Measurements from ENCODE around the gene G6PC1. TPM values are rescaled to one million over a fixed set of nuclear protein-coding genes. Genes with fewer than 3 reads are reported as not detected.
"Not testable (repeated sequence)": the region's sequence is repeated elsewhere in the genome, so short reads cannot be mapped to it uniquely, and the experiment has no call there.

The G6PC1 gene
- total RNA-seq (not detected), polyA plus RNA-seq (not detected)

DNA sequence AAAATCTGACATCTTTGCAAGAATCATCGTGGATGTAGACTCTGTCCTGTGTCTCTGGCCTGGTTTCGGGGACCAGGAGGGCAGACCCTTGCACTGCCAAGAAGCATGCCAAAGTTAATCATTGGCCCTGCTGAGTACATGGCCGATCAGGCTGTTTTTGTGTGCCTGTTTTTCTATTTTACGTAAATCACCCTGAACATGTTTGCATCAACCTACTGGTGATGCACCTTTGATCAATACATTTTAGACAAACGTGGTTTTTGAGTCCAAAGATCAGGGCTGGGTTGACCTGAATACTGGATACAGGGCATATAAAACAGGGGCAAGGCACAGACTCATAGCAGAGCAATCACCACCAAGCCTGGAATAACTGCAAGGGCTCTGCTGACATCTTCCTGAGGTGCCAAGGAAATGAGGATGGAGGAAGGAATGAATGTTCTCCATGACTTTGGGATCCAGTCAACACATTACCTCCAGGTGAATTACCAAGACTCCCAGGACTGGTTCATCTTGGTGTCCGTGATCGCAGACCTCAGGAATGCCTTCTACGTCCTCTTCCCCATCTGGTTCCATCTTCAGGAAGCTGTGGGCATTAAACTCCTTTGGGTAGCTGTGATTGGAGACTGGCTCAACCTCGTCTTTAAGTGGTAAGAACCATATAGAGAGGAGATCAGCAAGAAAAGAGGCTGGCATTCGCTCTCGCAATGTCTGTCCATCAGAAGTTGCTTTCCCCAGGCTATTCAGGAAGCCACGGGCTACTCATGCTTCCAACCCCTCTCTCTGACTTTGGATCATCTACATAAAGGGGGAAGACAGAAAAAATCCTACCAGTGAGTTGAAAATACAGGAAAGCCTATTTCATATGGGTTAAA, at the start of gene G6PC1:
Gene G6PC1 (plus strand): TSS at position 340 of the 872 bp plus-strand sequence. CDS start 78 bp downstream, at position 418.
- no peaks in the 10 kb centered on the region for H3K4me1 Mint-ChIP-seq
- no peaks in the 10 kb centered on the region for H3K36me3 Mint-ChIP-seq
- Histone ChIP-seq H3K4me1 (ENCODE audit: control insufficient read depth, insufficient read depth, low read length, poor library complexity, severe bottlenecking) (no peaks in the 10 kb centered on the region), H3K4me3 (ENCODE audit: low read depth, low read length) (no peak within 1 kb of the TSS), H3K27ac (ENCODE audit: insufficient read depth, low read length, poor library complexity, severe bottlenecking) (no peak within 1 kb of the TSS), H3K36me3 (ENCODE audit: control insufficient read depth, insufficient read depth, low read length) (no peaks in the 10 kb centered on the region), H3K9me3 (ENCODE audit: control insufficient read depth in 2 of 2, low read length in 2 of 2) (no peaks in the 10 kb centered on the region), H3K27me3 (ENCODE audit: control insufficient read depth, insufficient read depth, low read length) (no peaks in the 10 kb centered on the region)
- ATAC-seq (ENCODE audit: low read depth in 2 of 2) (no peak), DNase-seq (no peak)
- H3K27ac Mint-ChIP-seq = no peak within 1 kb of the TSS
- H3K4me3 Mint-ChIP-seq = no peak within 1 kb of the TSS
- H3K27me3 Mint-ChIP-seq = peaks cover 29% of the 10 kb centered on the region
- H3K9me3 Mint-ChIP-seq = no peaks in the 10 kb centered on the region

DNA sequence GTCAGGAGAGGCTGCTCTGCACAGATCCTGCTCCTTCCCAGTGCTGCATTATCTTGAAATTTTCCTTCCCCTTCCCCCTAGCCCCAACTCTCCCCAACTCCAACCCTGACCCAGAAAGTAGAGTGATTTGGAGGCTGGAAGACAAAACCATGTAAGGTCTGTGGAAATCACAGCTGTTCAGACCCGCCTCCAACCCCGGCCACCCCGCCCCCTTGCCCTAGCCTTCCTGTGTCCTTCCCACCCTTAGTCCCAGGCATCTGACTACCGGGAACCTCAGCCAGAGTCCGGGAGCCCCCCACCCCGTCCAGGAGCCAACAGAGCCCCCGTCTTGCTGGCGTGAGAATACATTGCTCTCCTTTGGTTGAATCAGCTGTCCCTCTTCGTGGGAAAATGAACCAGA, 49.6 kb upstream of the G6PC1 start, which contains the start of gene AOC3:
Gene AOC3 (plus strand): TSS at position 246 of the 400 bp plus-strand sequence. CDS start 145 bp downstream, at position 391.
- no peaks in the 10 kb centered on the region for H3K27me3 ChIP-seq (ENCODE audit: control insufficient read depth, insufficient read depth, low read length)
- Mint-ChIP-seq H3K27ac (peak within 1 kb of the TSS in 1 of 3 donors; percentile 46), H3K36me3 (no peaks in the 10 kb centered on the region), H3K27me3 (no peaks in the 10 kb centered on the region), H3K4me3 (no peak within 1 kb of the TSS), H3K9me3 (no peaks in the 10 kb centered on the region), H3K4me1 (no peaks in the 10 kb centered on the region)
- ATAC-seq (ENCODE audit: low read depth in 2 of 2) (no peak), DNase-seq (no peak)
- no peaks in the 10 kb centered on the region for H3K4me1 ChIP-seq (ENCODE audit: control insufficient read depth, insufficient read depth, low read length, poor library complexity, severe bottlenecking)
- no peak within 1 kb of the TSS for H3K4me3 ChIP-seq (ENCODE audit: low read depth, low read length)
- H3K27ac ChIP-seq (ENCODE audit: insufficient read depth, low read length, poor library complexity, severe bottlenecking) = peak within 1 kb of the TSS; percentile 14
- H3K36me3 ChIP-seq (ENCODE audit: control insufficient read depth, insufficient read depth, low read length) = no peaks in the 10 kb centered on the region
- no peaks in the 10 kb centered on the region for H3K9me3 ChIP-seq (ENCODE audit: control insufficient read depth in 2 of 2, low read length in 2 of 2)

DNA sequence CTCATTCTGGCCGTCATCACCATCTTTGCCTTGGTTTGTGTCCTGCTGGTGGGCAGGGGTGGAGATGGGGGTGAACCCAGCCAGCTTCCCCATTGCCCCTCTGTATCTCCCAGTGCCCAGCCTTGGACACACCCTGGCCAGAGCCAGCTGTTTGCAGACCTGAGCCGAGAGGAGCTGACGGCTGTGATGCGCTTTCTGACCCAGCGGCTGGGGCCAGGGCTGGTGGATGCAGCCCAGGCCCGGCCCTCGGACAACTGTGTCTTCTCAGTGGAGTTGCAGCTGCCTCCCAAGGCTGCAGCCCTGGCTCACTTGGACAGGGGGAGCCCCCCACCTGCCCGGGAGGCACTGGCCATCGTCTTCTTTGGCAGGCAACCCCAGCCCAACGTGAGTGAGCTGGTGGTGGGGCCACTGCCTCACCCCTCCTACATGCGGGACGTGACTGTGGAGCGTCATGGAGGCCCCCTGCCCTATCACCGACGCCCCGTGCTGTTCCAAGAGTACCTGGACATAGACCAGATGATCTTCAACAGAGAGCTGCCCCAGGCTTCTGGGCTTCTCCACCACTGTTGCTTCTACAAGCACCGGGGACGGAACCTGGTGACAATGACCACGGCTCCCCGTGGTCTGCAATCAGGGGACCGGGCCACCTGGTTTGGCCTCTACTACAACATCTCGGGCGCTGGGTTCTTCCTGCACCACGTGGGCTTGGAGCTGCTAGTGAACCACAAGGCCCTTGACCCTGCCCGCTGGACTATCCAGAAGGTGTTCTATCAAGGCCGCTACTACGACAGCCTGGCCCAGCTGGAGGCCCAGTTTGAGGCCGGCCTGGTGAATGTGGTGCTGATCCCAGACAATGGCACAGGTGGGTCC, 49.0 kb upstream of the G6PC1 start:
- H3K27ac Mint-ChIP-seq; H3K27me3 ChIP-seq (ENCODE audit: control insufficient read depth, insufficient read depth, low read length); H3K4me1 Mint-ChIP-seq; H3K36me3 Mint-ChIP-seq; DNase-seq; H3K4me3 ChIP-seq (ENCODE audit: low read depth, low read length); H3K4me1 ChIP-seq (ENCODE audit: control insufficient read depth, insufficient read depth, low read length, poor library complexity, severe bottlenecking); H3K9me3 ChIP-seq (ENCODE audit: control insufficient read depth in 2 of 2, low read length in 2 of 2); H3K27me3 Mint-ChIP-seq; H3K9me3 Mint-ChIP-seq; H3K4me3 Mint-ChIP-seq; H3K36me3 ChIP-seq (ENCODE audit: control insufficient read depth, insufficient read depth, low read length): not testable (repeated sequence)
- H3K27ac ChIP-seq (ENCODE audit: insufficient read depth, low read length, poor library complexity, severe bottlenecking) = peak overlapping the region; percentile 14
- peak in 1 of 2 donors; percentile 22 for ATAC-seq (ENCODE audit: low read depth in 2 of 2)

DNA sequence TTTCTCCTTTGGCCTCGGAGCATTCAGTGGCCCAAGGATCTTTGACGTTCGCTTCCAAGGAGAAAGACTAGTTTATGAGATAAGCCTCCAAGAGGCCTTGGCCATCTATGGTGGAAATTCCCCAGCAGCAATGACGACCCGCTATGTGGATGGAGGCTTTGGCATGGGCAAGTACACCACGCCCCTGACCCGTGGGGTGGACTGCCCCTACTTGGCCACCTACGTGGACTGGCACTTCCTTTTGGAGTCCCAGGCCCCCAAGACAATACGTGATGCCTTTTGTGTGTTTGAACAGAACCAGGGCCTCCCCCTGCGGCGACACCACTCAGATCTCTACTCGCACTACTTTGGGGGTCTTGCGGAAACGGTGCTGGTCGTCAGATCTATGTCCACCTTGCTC, 48.2 kb upstream of the G6PC1 start:
- DNase-seq (no peak), ATAC-seq (ENCODE audit: low read depth in 2 of 2) (no peak)
- Mint-ChIP-seq H3K4me1 (no peaks in the 10 kb centered on the region), H3K4me3 (no peak overlapping the region), H3K9me3 (peaks cover 0 to 1% (median 0%) of the 10 kb centered on the region in 7 donors), H3K27me3 (no peaks in the 10 kb centered on the region), H3K27ac (no peak overlapping the region), H3K36me3 (no peaks in the 10 kb centered on the region)
- Histone ChIP-seq H3K4me1 (ENCODE audit: control insufficient read depth, insufficient read depth, low read length, poor library complexity, severe bottlenecking) (no peaks in the 10 kb centered on the region), H3K27ac (ENCODE audit: insufficient read depth, low read length, poor library complexity, severe bottlenecking) (no peak overlapping the region), H3K36me3 (ENCODE audit: control insufficient read depth, insufficient read depth, low read length) (no peaks in the 10 kb centered on the region), H3K9me3 (ENCODE audit: control insufficient read depth in 2 of 2, low read length in 2 of 2) (no peaks in the 10 kb centered on the region), H3K4me3 (ENCODE audit: low read depth, low read length) (no peak overlapping the region), H3K27me3 (ENCODE audit: control insufficient read depth, insufficient read depth, low read length) (no peaks in the 10 kb centered on the region)

DNA sequence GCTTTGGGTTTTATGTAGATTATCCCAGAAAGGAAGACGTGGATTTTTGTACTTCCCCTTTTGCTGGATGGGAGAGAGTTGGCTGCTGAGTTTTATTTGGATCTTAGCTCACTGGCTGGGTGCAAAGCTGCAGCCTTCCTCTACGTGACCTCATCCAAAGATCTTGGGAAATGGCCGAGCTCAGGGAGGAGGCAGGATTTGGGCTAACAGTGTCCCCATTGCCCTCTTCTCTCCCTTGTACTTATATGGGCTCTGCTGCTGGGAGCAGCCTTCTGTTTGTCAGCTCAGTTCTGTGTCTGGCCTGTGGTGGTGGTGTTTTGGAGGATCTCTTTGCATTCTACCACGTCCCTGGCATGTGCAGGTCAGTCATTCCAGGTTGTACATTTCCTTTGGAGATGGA, 47.6 kb upstream of the G6PC1 start:
- no peaks in the 10 kb centered on the region for H3K9me3 ChIP-seq (ENCODE audit: control insufficient read depth in 2 of 2, low read length in 2 of 2)
- Mint-ChIP-seq H3K36me3 (no peaks in the 10 kb centered on the region), H3K27ac (no peak overlapping the region)

DNA sequence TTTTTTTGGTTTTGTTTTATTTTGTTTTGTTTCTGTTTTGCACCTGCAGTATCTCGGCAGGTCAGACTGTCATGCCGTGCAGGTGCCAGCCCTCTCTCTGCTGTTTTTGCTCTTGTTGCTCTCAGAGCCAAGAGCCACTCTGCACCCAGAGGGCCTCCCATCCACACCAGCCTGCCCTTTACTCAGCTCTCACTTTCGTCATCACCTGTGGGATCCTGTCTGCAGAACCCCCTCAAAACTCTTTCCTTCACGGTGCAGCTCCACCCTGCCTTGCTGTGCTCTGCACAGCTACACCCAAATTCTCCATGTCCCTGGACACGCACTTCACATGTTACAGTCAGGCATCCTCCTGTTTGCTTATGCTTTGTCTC, 47.0 kb upstream of the G6PC1 start:
- no peak overlapping the region for H3K4me3 ChIP-seq (ENCODE audit: low read depth, low read length)
- no peaks in the 10 kb centered on the region for H3K36me3 Mint-ChIP-seq
- H3K4me1 Mint-ChIP-seq = no peaks in the 10 kb centered on the region
- no peak for ATAC-seq (ENCODE audit: low read depth in 2 of 2)
- no peak overlapping the region for H3K27ac Mint-ChIP-seq
- no peaks in the 10 kb centered on the region for H3K27me3 ChIP-seq (ENCODE audit: control insufficient read depth, insufficient read depth, low read length)
- no peaks in the 10 kb centered on the region for H3K36me3 ChIP-seq (ENCODE audit: control insufficient read depth, insufficient read depth, low read length)
- peaks cover 0 to 1% (median 0%) of the 10 kb centered on the region in 7 donors for H3K9me3 Mint-ChIP-seq
- no peak for DNase-seq
- H3K9me3 ChIP-seq (ENCODE audit: control insufficient read depth in 2 of 2, low read length in 2 of 2) = no peaks in the 10 kb centered on the region
- no peaks in the 10 kb centered on the region for H3K4me1 ChIP-seq (ENCODE audit: control insufficient read depth, insufficient read depth, low read length, poor library complexity, severe bottlenecking)
- H3K27ac ChIP-seq (ENCODE audit: insufficient read depth, low read length, poor library complexity, severe bottlenecking) = no peak overlapping the region
- no peak overlapping the region for H3K4me3 Mint-ChIP-seq
- H3K27me3 Mint-ChIP-seq = peaks cover 5% of the 10 kb centered on the region

More for the DNA sequence above, 47.6 kb upstream of the G6PC1 start:
- no peak overlapping the region for H3K4me3 ChIP-seq (ENCODE audit: low read depth, low read length)
- no peak overlapping the region for H3K27ac ChIP-seq (ENCODE audit: insufficient read depth, low read length, poor library complexity, severe bottlenecking)
- no peak for DNase-seq
- H3K4me1 Mint-ChIP-seq = no peaks in the 10 kb centered on the region
- peaks cover 5% of the 10 kb centered on the region for H3K27me3 Mint-ChIP-seq
- peaks cover 0 to 1% (median 0%) of the 10 kb centered on the region in 7 donors for H3K9me3 Mint-ChIP-seq
- no peak for ATAC-seq (ENCODE audit: low read depth in 2 of 2)
- no peak overlapping the region for H3K4me3 Mint-ChIP-seq
- no peaks in the 10 kb centered on the region for H3K36me3 ChIP-seq (ENCODE audit: control insufficient read depth, insufficient read depth, low read length)
- no peaks in the 10 kb centered on the region for H3K4me1 ChIP-seq (ENCODE audit: control insufficient read depth, insufficient read depth, low read length, poor library complexity, severe bottlenecking)
- H3K27me3 ChIP-seq (ENCODE audit: control insufficient read depth, insufficient read depth, low read length) = no peaks in the 10 kb centered on the region

DNA sequence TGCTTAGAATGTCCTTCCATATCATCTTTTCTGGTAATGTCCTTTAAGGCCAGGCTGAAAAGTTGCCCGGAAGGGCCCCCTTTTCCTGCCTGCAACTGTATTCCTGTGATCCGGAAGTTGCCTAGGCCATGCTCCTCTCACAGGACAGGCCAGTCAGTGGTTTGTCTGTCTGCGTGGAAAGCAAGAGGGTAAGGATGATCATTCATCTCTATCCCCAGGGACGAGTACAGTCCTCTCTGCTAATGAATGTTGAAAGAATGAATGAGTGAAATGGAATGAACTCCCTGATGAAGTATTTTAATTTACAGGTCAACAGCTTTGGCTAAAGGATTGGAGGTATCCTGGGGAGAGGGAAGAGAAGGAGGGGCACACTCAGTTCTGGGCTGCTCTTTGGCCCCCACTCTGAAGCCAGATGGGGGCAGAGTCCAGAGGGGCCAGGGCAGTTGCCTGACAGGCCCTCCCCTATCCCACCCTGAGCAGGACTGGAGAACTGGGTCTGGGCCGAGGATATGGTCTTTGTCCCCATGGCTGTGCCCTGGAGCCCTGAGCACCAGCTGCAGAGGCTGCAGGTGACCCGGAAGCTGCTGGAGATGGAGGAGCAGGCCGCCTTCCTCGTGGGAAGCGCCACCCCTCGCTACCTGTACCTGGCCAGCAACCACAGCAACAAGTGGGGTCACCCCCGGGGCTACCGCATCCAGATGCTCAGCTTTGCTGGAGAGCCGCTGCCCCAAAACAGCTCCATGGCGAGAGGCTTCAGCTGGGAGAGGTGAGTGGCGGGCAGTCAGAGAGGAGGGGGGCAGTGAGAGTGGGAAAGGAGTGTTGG, 46.4 kb upstream of the G6PC1 start:
- Mint-ChIP-seq H3K9me3 (peaks cover 0 to 1% (median 0%) of the 10 kb centered on the region in 7 donors), H3K36me3 (no peaks in the 10 kb centered on the region), H3K4me1 (no peaks in the 10 kb centered on the region), H3K27ac (no peak overlapping the region), H3K27me3 (peaks cover 5% of the 10 kb centered on the region), H3K4me3 (no peak overlapping the region)
- DNase-seq (no peak), ATAC-seq (ENCODE audit: low read depth in 2 of 2) (no peak)
- Histone ChIP-seq H3K36me3 (ENCODE audit: control insufficient read depth, insufficient read depth, low read length) (no peaks in the 10 kb centered on the region), H3K27ac (ENCODE audit: insufficient read depth, low read length, poor library complexity, severe bottlenecking) (no peak overlapping the region), H3K27me3 (ENCODE audit: control insufficient read depth, insufficient read depth, low read length) (no peaks in the 10 kb centered on the region), H3K4me3 (ENCODE audit: low read depth, low read length) (no peak overlapping the region), H3K4me1 (ENCODE audit: control insufficient read depth, insufficient read depth, low read length, poor library complexity, severe bottlenecking) (no peaks in the 10 kb centered on the region), H3K9me3 (ENCODE audit: control insufficient read depth in 2 of 2, low read length in 2 of 2) (no peaks in the 10 kb centered on the region)

All from CD4-positive, CD25-positive, alpha-beta regulatory T cell (primary cell).